Esophagus squamous epithelium (tissue), 5 donors: Measurements from ENCODE around the gene CFAP53. TPM values are rescaled to one million over a fixed set of nuclear protein-coding genes. Genes with fewer than 3 reads are reported as not detected.

Experiments
- DNase-seq: peaks from one replicate; lab custom pipeline; 2025; lab: John Stamatoyannopoulos, UW
- H3K27ac ChIP-seq, 4 donors: fragments of 200-600 bp; sonication (generic); one replicate each; pipeline ENCODE4 v1.5.1; 2016 to 2019; ENCODE audit warnings: mild to moderate bottlenecking in 1 of 4
- H3K27me3 ChIP-seq, 4 donors: fragments of 200-600 bp; sonication (generic); 1 replicate in 3 of 4; 2 replicates in 1 of 4; pipeline versions ENCODE4 v1.5.1 to v1.6.0; 2017 to 2021; ENCODE audit warnings: antibody characterized with exemption in 1 of 4
- H3K36me3 ChIP-seq, 3 donors: fragments of 200-600 bp; sonication (generic); one replicate each; pipeline ENCODE4 v1.5.1; 2016 to 2019
- H3K4me1 ChIP-seq, 3 donors: fragments of 200-600 bp; sonication (generic); one replicate each; pipeline ENCODE4 v1.5.1; 2017 to 2019
- H3K4me3 ChIP-seq, 4 donors: fragments of 200-600 bp; sonication (generic); 1 replicate in 3 of 4; 2 replicates in 1 of 4; pipeline ENCODE4 v1.5.1; 2016 to 2019; ENCODE audit warnings: mild to moderate bottlenecking in 2 of 4, moderate library complexity in 1 of 4
- H3K9me3 ChIP-seq, 3 donors: fragments of 200-600 bp; sonication (generic); one replicate each; pipeline ENCODE4 v1.5.1; 2016 to 2019
- CTCF ChIP-seq, 6 experiments: fragments of 450-650 bp in 4 of 6; fragments of 200-600 bp in 2 of 6; sonication (generic) in 2 of 6; IDR thresholded peaks; one replicate each; pipeline ENCODE4 v1.5.1; 2016 to 2019; ENCODE audit warnings: antibody characterized with exemption in 6 of 6, mild to moderate bottlenecking in 4 of 6, moderate library complexity in 4 of 6
- POLR2A ChIP-seq, 4 donors: fragments of 450-650 bp; IDR thresholded peaks; one replicate each; pipeline ENCODE4 v1.6.1; 2017; ENCODE audit warnings: antibody characterized with exemption in 4 of 4, mild to moderate bottlenecking in 4 of 4, moderate library complexity in 3 of 4
- WGBS, 2 donors: methylation state at CpG; one replicate each; pipeline ENCODE4 v1.1.5; 2018; 5-methylcytosine and 5-hydroxymethylcytosine counted together
- intact Hi-C: fragments of 100-400 bp; cut with DNase I; formaldehyde crosslinking; loops from one replicate; pipeline ENCODE4 v1.15.0; 2022
- total RNA-seq, 4 donors: library from RNA; depleted of rRNA; stranded (reverse); fragments of >200 nt; gene quantifications; one replicate each; pipeline ENCODE4 v1.1.0, GENCODE V29; 2016
- donor health status: DM: yes; HTN: yes; CAD: no.

Gene CFAP53
- total RNA-seq, 4 donors from 2014 or later = 0.19 TPM; not detected in 3

GRCh38 chr18:50189160-50189559 lies 77.1 kb downstream of the CFAP53 start:
- 79 to 100% methylated on average over 1 of the region's 1 CpG for WGBS, 2 donors
- Histone ChIP-seq H3K27me3 (peaks cover 0 to 49% (median 0%) of the 10 kb centered on the region in 4 donors), H3K27ac (no peak overlapping the region)

GRCh38 chr18:50188652-50189051 lies 77.6 kb downstream of the CFAP53 start:
- peaks cover 0 to 49% (median 0%) of the 10 kb centered on the region in 4 donors for H3K27me3 ChIP-seq
- no peak for TF ChIP-seq POLR2A (IDR thresholded peaks at IDR 0.05)
- no peak for TF ChIP-seq CTCF (IDR thresholded peaks at IDR 0.05)
- intact Hi-C loops = no loop called here
- no peaks in the 10 kb centered on the region for H3K9me3 ChIP-seq
- no peak for DNase-seq
- no peak overlapping the region for H3K27ac ChIP-seq
- H3K4me3 ChIP-seq = no peak overlapping the region
- WGBS, 2 donors = 70 to 95% methylated on average over 5 to 6 of the region's 6 CpGs
- no peaks in the 10 kb centered on the region for H3K36me3 ChIP-seq
- peaks cover 0 to 29% (median 7%) of the 10 kb centered on the region in 3 donors for H3K4me1 ChIP-seq

More at GRCh38 chr18:50189160-50189559, 77.1 kb downstream of the CFAP53 start:
- H3K9me3 ChIP-seq = no peaks in the 10 kb centered on the region
- DNase-seq = no peak
- TF ChIP-seq POLR2A (IDR thresholded peaks at IDR 0.05) (no peak), CTCF (IDR thresholded peaks at IDR 0.05) (no peak)
- no peaks in the 10 kb centered on the region for H3K36me3 ChIP-seq
- peaks cover 0 to 29% (median 11%) of the 10 kb centered on the region in 3 donors for H3K4me1 ChIP-seq
- intact Hi-C loops = no loop called here
- H3K4me3 ChIP-seq = no peak overlapping the region

DNA sequence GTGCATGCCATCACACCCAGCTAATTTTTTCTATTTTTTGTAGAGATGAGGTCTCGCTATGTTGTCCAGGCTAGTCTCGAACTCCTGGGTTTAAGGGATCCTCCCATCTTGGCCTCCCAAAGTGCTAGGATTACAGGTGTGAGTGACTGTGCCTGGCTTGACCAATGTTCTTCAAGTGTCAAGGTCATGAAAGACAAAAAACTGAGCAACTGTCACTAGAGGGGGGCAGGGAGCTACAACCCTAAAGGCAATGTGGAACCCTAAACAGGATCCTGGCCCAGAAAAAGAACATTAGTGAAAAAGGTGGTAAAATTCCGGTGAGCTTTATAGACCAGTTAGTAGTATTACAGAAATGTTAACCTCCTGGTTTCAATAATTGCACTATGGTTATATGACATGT lies 78.6 kb downstream of the CFAP53 start:
- no peak for TF ChIP-seq CTCF (IDR thresholded peaks at IDR 0.05)
- no peak for TF ChIP-seq POLR2A (IDR thresholded peaks at IDR 0.05)
- WGBS, 2 donors = 87 to 94% methylated on average over 3 of the region's 3 CpGs
- Histone ChIP-seq H3K27ac (no peak overlapping the region), H3K4me3 (no peak overlapping the region), H3K27me3 (peaks cover 0 to 40% (median 0%) of the 10 kb centered on the region in 4 donors), H3K4me1 (peaks cover 0 to 25% (median 0%) of the 10 kb centered on the region in 3 donors), H3K36me3 (no peaks in the 10 kb centered on the region), H3K9me3 (no peaks in the 10 kb centered on the region)
- DNase-seq = no peak
- intact Hi-C loops = no loop called here

- H3K9me3 ChIP-seq = no peaks in the 10 kb centered on the region
- intact Hi-C loops = no loop called here
- H3K27me3 ChIP-seq = peaks cover 0 to 29% (median 0%) of the 10 kb centered on the region in 4 donors
- H3K36me3 ChIP-seq = no peaks in the 10 kb centered on the region
- H3K4me3 ChIP-seq = no peak overlapping the region
- H3K27ac ChIP-seq = no peak overlapping the region
- TF ChIP-seq CTCF (IDR thresholded peaks at IDR 0.05) = no peak
- TF ChIP-seq POLR2A (IDR thresholded peaks at IDR 0.05) = no peak
- WGBS, 2 donors = 90% methylated on average over 1 of the region's 1 CpG
- H3K4me1 ChIP-seq = peaks cover 0 to 20% (median 0%) of the 10 kb centered on the region in 3 donors
- DNase-seq = no peak
These were observed 79.9 kb downstream of the CFAP53 start for GRCh38 chr18:50186385-50186784.

- intact Hi-C loops = no loop called here
- TF ChIP-seq POLR2A (IDR thresholded peaks at IDR 0.05) (no peak), CTCF (IDR thresholded peaks at IDR 0.05) (no peak)
- Histone ChIP-seq H3K9me3 (no peaks in the 10 kb centered on the region), H3K36me3 (no peaks in the 10 kb centered on the region), H3K27ac (no peak overlapping the region), H3K4me1 (peaks cover 0 to 11% (median 0%) of the 10 kb centered on the region in 3 donors), H3K4me3 (no peak overlapping the region), H3K27me3 (peaks cover 0 to 24% (median 0%) of the 10 kb centered on the region in 4 donors)
- DNase-seq = no peak
- WGBS, 2 donors = 30 to 56% methylated on average over 4 to 5 of the region's 5 CpGs
These were observed 82.7 kb downstream of the CFAP53 start for GRCh38 chr18:50183556-50183955.
